H9 (cell line): ENCODE measurements around the gene HOXD10. TPM values are rescaled to one million over a fixed set of nuclear protein-coding genes. Genes with fewer than 3 reads are reported as not detected.

Experiments used
- DNase-seq: peaks from one replicate; pipeline ENCODE4 v3.0.0-alpha.2; 2017
- H2AFZ ChIP-seq: one replicate; pipeline ENCODE4 v1.6.1; 2013; ENCODE audit warnings: mild to moderate bottlenecking, low read length, control low read depth, moderate library complexity
- H2AK5ac ChIP-seq: 2 replicates; pipeline ENCODE4 v1.6.1; 2013; ENCODE audit warnings: low read length, control low read depth, mixed read lengths; ENCODE audit not compliant: insufficient read length
- H2BK120ac ChIP-seq: one replicate; pipeline ENCODE4 v1.6.1; 2013; ENCODE audit warnings: low read depth, mild to moderate bottlenecking, low read length, control low read depth, inconsistent platforms; ENCODE audit not compliant: poor library complexity, severe bottlenecking
- H2BK12ac ChIP-seq: 2 replicates; pipeline ENCODE4 v1.6.1; 2013; ENCODE audit warnings: low read length, control low read depth, mixed read lengths, low read depth; ENCODE audit not compliant: insufficient read length
- H2BK15ac ChIP-seq: 2 replicates; pipeline ENCODE4 v1.6.1; 2013; ENCODE audit warnings: low read depth, low read length, control low read depth
- H2BK20ac ChIP-seq: one replicate; pipeline ENCODE4 v1.6.1; 2013; ENCODE audit warnings: low read depth, mild to moderate bottlenecking, low read length, control low read depth, inconsistent platforms; ENCODE audit not compliant: poor library complexity, severe bottlenecking
- H2BK5ac ChIP-seq: 2 replicates; pipeline ENCODE4 v1.6.1; 2013; ENCODE audit warnings: low read length, control low read depth, mixed read lengths; ENCODE audit not compliant: insufficient read length
- H3K14ac ChIP-seq: 2 replicates; pipeline ENCODE4 v1.6.1; 2013; ENCODE audit warnings: low read length, control low read depth; ENCODE audit not compliant: insufficient read depth
- H3K18ac ChIP-seq: 2 replicates; pipeline ENCODE4 v1.6.1; 2013; ENCODE audit warnings: low read depth, mild to moderate bottlenecking, mixed read lengths, low read length, control low read depth; ENCODE audit not compliant: insufficient read length
- H3K23ac ChIP-seq: 2 replicates; pipeline ENCODE4 v1.6.1; 2013; ENCODE audit warnings: low read length, control low read depth, mixed read lengths, low read depth; ENCODE audit not compliant: insufficient read length
- H3K23me2 ChIP-seq: 2 replicates; pipeline ENCODE4 v1.6.1; 2013; ENCODE audit warnings: low read depth, mild to moderate bottlenecking, mixed read lengths, low read length, control low read depth; ENCODE audit not compliant: insufficient read length, poor library complexity, severe bottlenecking
- H3K27ac ChIP-seq: 2 replicates; pipeline ENCODE4 v1.5.1; 2013; ENCODE audit warnings: low read length, control low read depth, mixed read lengths, low read depth; ENCODE audit not compliant: insufficient read length
- H3K27me3 ChIP-seq: 2 replicates; pipeline ENCODE4 v1.6.1; 2013; ENCODE audit warnings: low read length, control low read depth, inconsistent platforms; ENCODE audit not compliant: insufficient read depth
- H3K4ac ChIP-seq: 2 replicates; pipeline ENCODE4 v1.6.1; 2013; ENCODE audit warnings: low read depth, mild to moderate bottlenecking, control low read depth, inconsistent platforms, low read length, moderate library complexity
- H3K4me1 ChIP-seq: 2 replicates; pipeline ENCODE4 v1.6.1; 2013; ENCODE audit warnings: low read length, control low read depth, inconsistent platforms; ENCODE audit not compliant: insufficient read depth
- H3K4me2 ChIP-seq: 2 replicates; pipeline ENCODE4 v1.6.1; 2013; ENCODE audit warnings: low read length, control low read depth, mixed read lengths; ENCODE audit not compliant: insufficient read length, insufficient read depth
- H3K56ac ChIP-seq: 2 replicates; pipeline ENCODE4 v1.6.1; 2013; ENCODE audit warnings: low read depth, mild to moderate bottlenecking, mixed read lengths, low read length, control low read depth; ENCODE audit not compliant: insufficient read length
- H3K79me1 ChIP-seq: 2 replicates; pipeline ENCODE4 v1.6.1; 2013; ENCODE audit warnings: low read depth, mild to moderate bottlenecking, moderate library complexity, low read length, control low read depth, inconsistent platforms; ENCODE audit not compliant: insufficient read depth, poor library complexity, severe bottlenecking
- H3K79me2 ChIP-seq: 2 replicates; pipeline ENCODE4 v1.6.1; 2013; ENCODE audit warnings: low read length, control low read depth, inconsistent platforms; ENCODE audit not compliant: insufficient read depth
- H3K9ac ChIP-seq: 2 replicates; pipeline ENCODE4 v1.6.1; 2013; ENCODE audit warnings: low read length, control low read depth, mixed read lengths; ENCODE audit not compliant: insufficient read length; ENCODE audit errors: extremely low read depth
- H3K9me3 ChIP-seq: one replicate; pipeline ENCODE4 v1.6.1; 2013; ENCODE audit warnings: low read depth, low read length, inconsistent platforms; ENCODE audit not compliant: control insufficient read depth
- H3T11ph ChIP-seq: one replicate; pipeline ENCODE4 v1.6.1; 2013; ENCODE audit warnings: mild to moderate bottlenecking, low read length, control low read depth, inconsistent platforms
- H4K20me1 ChIP-seq: one replicate; pipeline ENCODE4 v1.6.1; 2013; ENCODE audit not compliant: control insufficient read depth, insufficient read length, insufficient read depth
- H4K5ac ChIP-seq: 2 replicates; pipeline ENCODE4 v1.6.1; 2013; ENCODE audit warnings: low read depth, mild to moderate bottlenecking, mixed read lengths, low read length, control low read depth; ENCODE audit not compliant: insufficient read length
- H4K8ac ChIP-seq: replicated peaks from 2 replicates; pipeline ENCODE4 v1.6.1; 2013; ENCODE audit warnings: low read length, control low read depth, mixed read lengths, low read depth; ENCODE audit not compliant: insufficient read length
- H4K91ac ChIP-seq: 2 replicates; pipeline ENCODE4 v1.6.1; 2013; ENCODE audit warnings: low read depth, mild to moderate bottlenecking, moderate library complexity, mixed read lengths, low read length, control low read depth; ENCODE audit not compliant: insufficient read length
- H3K27ac Mint-ChIP-seq, 3 experiments: 2 replicates in 2 of 3; 3 replicates in 1 of 3; pipeline ENCODE4 v1.8.0; 2020 to 2021; ENCODE audit warnings: mixed read lengths in 3 of 3, mild to moderate bottlenecking in 1 of 3, moderate library complexity in 1 of 3
- H3K27me3 Mint-ChIP-seq: 2 replicates; pipeline ENCODE4 v1.8.0; 2021; ENCODE audit warnings: low read depth, mild to moderate bottlenecking, moderate library complexity, mixed read lengths
- H3K36me3 Mint-ChIP-seq, 3 experiments: 2 replicates in 2 of 3; 3 replicates in 1 of 3; pipeline ENCODE4 v1.8.0; 2020 to 2021; ENCODE audit warnings: low read depth in 3 of 3, mixed read lengths in 3 of 3; ENCODE audit not compliant: insufficient read depth in 1 of 3
- H3K4me1 Mint-ChIP-seq, 2 experiments: 2 replicates each; pipeline ENCODE4 v1.8.0; 2020; ENCODE audit warnings: mixed read lengths in 2 of 2
- H3K4me3 Mint-ChIP-seq, 2 experiments: 2 replicates in 1 of 2; 3 replicates in 1 of 2; pipeline ENCODE4 v1.8.0; 2020 to 2021; ENCODE audit warnings: mild to moderate bottlenecking in 2 of 2, mixed read lengths in 2 of 2, moderate library complexity in 1 of 2
- H3K9me3 Mint-ChIP-seq, 2 experiments: 2 replicates in 1 of 2; 3 replicates in 1 of 2; pipeline ENCODE4 v1.8.0; 2020; ENCODE audit warnings: mild to moderate bottlenecking in 2 of 2, mixed read lengths in 2 of 2, moderate library complexity in 1 of 2
- CTCF ChIP-seq: fragments of 200-600 bp; sonication (generic); conservative IDR thresholded peaks from 3 replicates; pipeline ENCODE4 v1.8.0; 2021; ENCODE audit warnings: antibody characterized with exemption, mild to moderate bottlenecking
- WGBS: extraction: QIAGEN DNeasy Blood & Tissue Kit; methylation state at CpG from one replicate; pipeline ENCODE4 v1.1.7; 2013; ENCODE audit warnings: missing lambda C conversion rate, low lambda C conversion rate, mixed read lengths; ENCODE audit not compliant: insufficient read length; ENCODE audit errors: extremely low coverage; 5-methylcytosine and 5-hydroxymethylcytosine counted together
- total RNA-seq: library from RNA; stranded (reverse); gene quantifications from 2 replicates; pipeline ENCODE4 v1.2.1, GENCODE V29; 2021

Gene HOXD10
- total RNA-seq, 1 experiment from 2014 or later = not detected

DNA sequence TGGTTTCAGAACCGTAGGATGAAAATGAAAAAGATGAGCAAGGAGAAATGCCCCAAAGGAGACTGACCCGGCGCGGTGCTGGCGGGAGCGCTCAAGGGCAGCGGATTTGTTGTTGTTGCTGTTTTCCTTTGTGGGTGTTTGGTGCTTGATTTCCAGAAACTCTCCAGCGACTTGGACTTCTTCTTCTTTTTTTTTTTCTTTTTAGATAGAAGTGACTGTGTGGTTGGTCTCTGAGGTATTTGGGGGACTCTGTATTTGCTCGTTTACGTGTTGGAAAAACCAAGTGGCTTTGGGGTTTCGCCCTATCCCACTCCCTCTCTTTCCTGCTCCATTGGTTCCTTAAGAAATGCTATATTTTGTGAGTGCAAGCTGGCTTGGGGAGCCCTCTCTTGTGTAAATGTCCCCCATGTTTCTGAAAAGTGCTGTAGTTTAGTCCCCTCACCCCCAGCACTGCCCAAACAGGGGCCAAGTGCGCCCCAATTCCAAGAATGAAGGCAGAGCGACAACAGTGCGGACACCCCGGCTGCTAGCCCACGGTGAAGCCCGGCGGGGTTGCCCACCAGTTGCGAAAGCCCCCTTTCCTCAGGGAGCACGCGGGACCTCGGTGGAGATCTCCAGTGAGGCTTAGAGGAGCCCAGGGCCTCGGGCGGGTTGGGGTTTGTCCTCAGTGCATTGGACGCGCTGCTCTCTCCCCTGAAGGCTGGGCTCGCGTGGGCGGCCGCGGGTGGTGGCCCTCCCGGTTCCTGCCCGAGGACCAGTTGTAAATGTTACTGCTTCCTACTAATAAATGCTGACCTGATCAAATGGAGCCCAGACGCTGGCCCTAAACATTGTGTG is 7.8 kb downstream of the HOXD10 start:
- Histone ChIP-seq H2BK5ac (no peak overlapping the region), H2BK15ac (no peak overlapping the region), H3K4ac (no peak overlapping the region), H3K9me3 (no peaks in the 10 kb centered on the region), H3K79me2 (no peaks in the 10 kb centered on the region), H2BK20ac (no peak overlapping the region), H2AFZ (no peak overlapping the region), H3K23me2 (no peaks in the 10 kb centered on the region), H3K23ac (no peak overlapping the region), H3K56ac (no peak overlapping the region), H3K14ac (no peak overlapping the region), H2BK120ac (no peak overlapping the region), H2BK12ac (no peak overlapping the region), H3K79me1 (no peaks in the 10 kb centered on the region), H3K18ac (no peak overlapping the region), H4K8ac (no peak overlapping the region), H3K27me3 (peaks cover 97% of the 10 kb centered on the region), H4K91ac (no peak overlapping the region), H4K20me1 (no peaks in the 10 kb centered on the region), H3K27ac (no peak overlapping the region), H3K4me2 (no peak overlapping the region), H4K5ac (no peak overlapping the region), H2AK5ac (no peak overlapping the region), H3T11ph (no peak overlapping the region), H3K9ac (no peak overlapping the region), H3K4me1 (no peaks in the 10 kb centered on the region)
- Mint-ChIP-seq H3K9me3 (peaks cover 0 to 17% of the 10 kb centered on the region in 2 experiments; a peak in 4 of 5 replicates), H3K27ac (no peak overlapping the region), H3K27me3 (peaks cover 99% of the 10 kb centered on the region), H3K36me3 (no peaks in the 10 kb centered on the region; a peak in 2 of 7 replicates), H3K4me1 (peaks cover 12 to 22% of the 10 kb centered on the region in 2 experiments), H3K4me3 (peak overlapping the region in 1 of 2 experiments; percentile 44; a peak in 1 of 5 replicates)
- peak; percentile 23 for DNase-seq
- no CpG with 5 or more reads among the region's 34 CpGs for WGBS
- TF ChIP-seq CTCF = no peak
